Measurements from ENCODE around the gene PNO1.

DNA sequence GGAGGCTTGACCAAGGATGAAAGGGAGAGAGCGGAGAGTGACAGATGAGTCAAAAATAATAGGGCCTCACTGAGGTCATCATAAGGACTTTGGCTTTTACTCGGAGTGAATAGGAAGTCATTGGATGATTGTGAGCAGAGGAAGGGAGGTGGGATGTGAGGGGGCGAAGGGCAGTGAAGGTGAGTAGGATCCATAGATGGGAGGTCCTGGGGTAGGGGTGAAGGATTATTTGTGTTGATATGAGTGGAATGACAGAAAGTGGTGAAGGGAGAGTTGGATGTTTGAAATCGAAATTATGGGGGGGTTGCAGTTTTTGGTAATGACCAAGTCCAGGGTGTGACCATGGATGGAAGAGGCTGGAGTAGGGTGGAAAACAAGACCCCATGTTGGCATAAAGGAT, 14.0 kb downstream of the PNO1 start:
- TF ChIP-seq, protein P1, sequence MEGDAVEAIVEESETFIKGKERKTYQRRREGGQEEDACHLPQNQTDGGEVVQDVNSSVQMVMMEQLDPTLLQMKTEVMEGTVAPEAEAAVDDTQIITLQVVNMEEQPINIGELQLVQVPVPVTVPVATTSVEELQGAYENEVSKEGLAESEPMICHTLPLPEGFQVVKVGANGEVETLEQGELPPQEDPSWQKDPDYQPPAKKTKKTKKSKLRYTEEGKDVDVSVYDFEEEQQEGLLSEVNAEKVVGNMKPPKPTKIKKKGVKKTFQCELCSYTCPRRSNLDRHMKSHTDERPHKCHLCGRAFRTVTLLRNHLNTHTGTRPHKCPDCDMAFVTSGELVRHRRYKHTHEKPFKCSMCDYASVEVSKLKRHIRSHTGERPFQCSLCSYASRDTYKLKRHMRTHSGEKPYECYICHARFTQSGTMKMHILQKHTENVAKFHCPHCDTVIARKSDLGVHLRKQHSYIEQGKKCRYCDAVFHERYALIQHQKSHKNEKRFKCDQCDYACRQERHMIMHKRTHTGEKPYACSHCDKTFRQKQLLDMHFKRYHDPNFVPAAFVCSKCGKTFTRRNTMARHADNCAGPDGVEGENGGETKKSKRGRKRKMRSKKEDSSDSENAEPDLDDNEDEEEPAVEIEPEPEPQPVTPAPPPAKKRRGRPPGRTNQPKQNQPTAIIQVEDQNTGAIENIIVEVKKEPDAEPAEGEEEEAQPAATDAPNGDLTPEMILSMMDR (conservative IDR thresholded peaks at IDR 0.05; ENCODE audit: low read length), result no peak
- TF ChIP-seq EZH2phosphoT487 (IDR thresholded peaks at IDR 0.05; ENCODE audit: borderline replicate concordance), result no peak

All from Loucy (cell line).